ENCODE results near the gene IPO4. TPM values are rescaled to one million over a fixed set of nuclear protein-coding genes. Genes with fewer than 3 reads are reported as not detected.

Gene IPO4
- total RNA-seq, 4 donors from 2014 or later: 35.7 to 73.2 (median 55.4) TPM

DNA sequence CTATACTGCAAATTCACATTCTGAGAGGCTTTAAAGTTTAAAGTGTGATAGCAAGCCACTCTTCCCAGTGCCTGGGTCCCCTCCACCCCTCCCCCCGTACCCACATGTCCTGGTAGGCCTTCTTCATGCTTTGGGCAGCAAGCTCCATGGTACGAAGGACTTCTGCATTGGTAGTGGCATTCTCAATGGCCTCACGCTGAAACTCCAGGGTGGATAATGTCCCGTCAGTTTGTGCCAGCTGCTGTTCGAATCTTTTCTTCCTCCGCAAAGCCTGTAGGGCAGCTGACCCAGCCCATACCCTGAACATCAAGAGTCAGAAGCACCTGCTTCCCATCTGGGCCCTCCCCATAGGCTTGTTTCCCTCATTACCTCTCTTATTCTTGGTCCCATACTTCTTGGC lies 22.7 kb upstream of the IPO4 start:
- in situ Hi-C loops (cut with MboI; ENCODE audit: low sequenced_read_pairs in 4 of 4): no loop called here
- no peaks in the 10 kb centered on the region for H3K27me3 ChIP-seq
- ATAC-seq (no peak), DNase-seq (no peak)
- no peak overlapping the region for H3K4me3 ChIP-seq
- no peak overlapping the region for H3K27ac ChIP-seq
- no peaks in the 10 kb centered on the region for H3K9me3 ChIP-seq
- TF ChIP-seq, protein P1, sequence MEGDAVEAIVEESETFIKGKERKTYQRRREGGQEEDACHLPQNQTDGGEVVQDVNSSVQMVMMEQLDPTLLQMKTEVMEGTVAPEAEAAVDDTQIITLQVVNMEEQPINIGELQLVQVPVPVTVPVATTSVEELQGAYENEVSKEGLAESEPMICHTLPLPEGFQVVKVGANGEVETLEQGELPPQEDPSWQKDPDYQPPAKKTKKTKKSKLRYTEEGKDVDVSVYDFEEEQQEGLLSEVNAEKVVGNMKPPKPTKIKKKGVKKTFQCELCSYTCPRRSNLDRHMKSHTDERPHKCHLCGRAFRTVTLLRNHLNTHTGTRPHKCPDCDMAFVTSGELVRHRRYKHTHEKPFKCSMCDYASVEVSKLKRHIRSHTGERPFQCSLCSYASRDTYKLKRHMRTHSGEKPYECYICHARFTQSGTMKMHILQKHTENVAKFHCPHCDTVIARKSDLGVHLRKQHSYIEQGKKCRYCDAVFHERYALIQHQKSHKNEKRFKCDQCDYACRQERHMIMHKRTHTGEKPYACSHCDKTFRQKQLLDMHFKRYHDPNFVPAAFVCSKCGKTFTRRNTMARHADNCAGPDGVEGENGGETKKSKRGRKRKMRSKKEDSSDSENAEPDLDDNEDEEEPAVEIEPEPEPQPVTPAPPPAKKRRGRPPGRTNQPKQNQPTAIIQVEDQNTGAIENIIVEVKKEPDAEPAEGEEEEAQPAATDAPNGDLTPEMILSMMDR (IDR thresholded peaks at IDR 0.05 in 4 of 5, conservative IDR thresholded peaks at IDR 0.05 in 1 of 5): no peak
- no peak for TF ChIP-seq POLR2A (IDR thresholded peaks at IDR 0.05)
- peaks cover 5 to 50% of the 10 kb centered on the region in 2 donors for H3K36me3 ChIP-seq
- intact Hi-C loops (cut with DNase I; ENCODE audit: low total_unique reads): no loop called here
- peaks cover 28% of the 10 kb centered on the region in 2 donors for H3K4me1 ChIP-seq

DNA sequence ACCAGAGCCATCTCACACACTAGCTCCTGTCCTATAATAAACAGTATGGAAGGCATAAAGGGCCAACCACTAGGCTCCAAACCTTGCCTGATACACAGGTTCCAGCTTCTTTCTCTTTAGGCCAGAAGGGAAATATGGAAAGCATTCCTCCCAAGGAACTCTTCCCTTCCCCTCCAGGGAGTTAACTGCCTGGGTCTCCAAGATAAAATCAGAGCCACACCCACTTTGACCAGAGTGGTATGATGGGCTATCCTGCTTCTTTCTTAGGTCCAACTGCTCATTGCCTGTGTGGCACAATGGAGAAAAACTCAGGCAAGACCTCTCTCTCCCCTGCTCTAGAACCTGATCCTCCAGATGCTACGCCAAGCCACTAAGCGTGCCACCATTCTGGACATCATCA lies 19.0 kb upstream of the IPO4 start:
- peaks cover 7% of the 10 kb centered on the region in 2 donors for H3K4me1 ChIP-seq
- no peak for ATAC-seq
- no peak overlapping the region for H3K4me3 ChIP-seq
- intact Hi-C loops (cut with DNase I; ENCODE audit: low total_unique reads) (no loop called here), in situ Hi-C loops (cut with MboI; ENCODE audit: low sequenced_read_pairs in 4 of 4) (no loop called here)
- H3K27me3 ChIP-seq: no peaks in the 10 kb centered on the region
- H3K9me3 ChIP-seq: no peaks in the 10 kb centered on the region
- DNase-seq: no peak
- no peak overlapping the region for H3K27ac ChIP-seq
- TF ChIP-seq POLR2A (IDR thresholded peaks at IDR 0.05): no peak
- TF ChIP-seq, protein P1 (IDR thresholded peaks at IDR 0.05 in 4 of 5, conservative IDR thresholded peaks at IDR 0.05 in 1 of 5): no peak
- peaks cover 5 to 57% of the 10 kb centered on the region in 2 donors for H3K36me3 ChIP-seq

DNA sequence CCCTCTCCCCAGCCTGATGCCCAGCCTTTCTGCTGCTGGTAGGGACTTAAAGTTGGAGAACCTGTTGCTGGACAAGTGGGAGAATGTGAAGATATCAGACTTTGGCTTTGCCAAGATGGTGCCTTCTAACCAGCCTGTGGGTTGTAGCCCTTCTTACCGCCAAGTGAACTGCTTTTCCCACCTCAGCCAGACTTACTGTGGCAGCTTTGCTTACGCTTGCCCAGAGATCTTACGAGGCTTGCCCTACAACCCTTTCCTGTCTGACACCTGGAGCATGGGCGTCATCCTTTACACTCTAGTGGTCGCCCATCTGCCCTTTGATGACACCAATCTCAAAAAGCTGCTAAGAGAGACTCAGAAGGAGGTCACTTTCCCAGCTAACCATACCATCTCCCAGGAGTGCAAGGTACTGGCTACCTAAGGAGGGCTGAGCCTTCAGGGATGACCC lies 18.5 kb upstream of the IPO4 start:
- TF ChIP-seq, protein P1 (IDR thresholded peaks at IDR 0.05 in 4 of 5, conservative IDR thresholded peaks at IDR 0.05 in 1 of 5): no peak
- no peak for TF ChIP-seq POLR2A (IDR thresholded peaks at IDR 0.05)
- ATAC-seq: no peak
- no peak for DNase-seq
- peaks cover 5 to 57% of the 10 kb centered on the region in 2 donors for H3K36me3 ChIP-seq
- H3K4me1 ChIP-seq: peaks cover 2% of the 10 kb centered on the region in 2 donors
- no peak overlapping the region for H3K4me3 ChIP-seq
- intact Hi-C loops (cut with DNase I; ENCODE audit: low total_unique reads): no loop called here
- no peak overlapping the region for H3K27ac ChIP-seq
- no peaks in the 10 kb centered on the region for H3K27me3 ChIP-seq
- no peaks in the 10 kb centered on the region for H3K9me3 ChIP-seq
- in situ Hi-C loops (cut with MboI; ENCODE audit: low sequenced_read_pairs in 4 of 4): no loop called here

DNA sequence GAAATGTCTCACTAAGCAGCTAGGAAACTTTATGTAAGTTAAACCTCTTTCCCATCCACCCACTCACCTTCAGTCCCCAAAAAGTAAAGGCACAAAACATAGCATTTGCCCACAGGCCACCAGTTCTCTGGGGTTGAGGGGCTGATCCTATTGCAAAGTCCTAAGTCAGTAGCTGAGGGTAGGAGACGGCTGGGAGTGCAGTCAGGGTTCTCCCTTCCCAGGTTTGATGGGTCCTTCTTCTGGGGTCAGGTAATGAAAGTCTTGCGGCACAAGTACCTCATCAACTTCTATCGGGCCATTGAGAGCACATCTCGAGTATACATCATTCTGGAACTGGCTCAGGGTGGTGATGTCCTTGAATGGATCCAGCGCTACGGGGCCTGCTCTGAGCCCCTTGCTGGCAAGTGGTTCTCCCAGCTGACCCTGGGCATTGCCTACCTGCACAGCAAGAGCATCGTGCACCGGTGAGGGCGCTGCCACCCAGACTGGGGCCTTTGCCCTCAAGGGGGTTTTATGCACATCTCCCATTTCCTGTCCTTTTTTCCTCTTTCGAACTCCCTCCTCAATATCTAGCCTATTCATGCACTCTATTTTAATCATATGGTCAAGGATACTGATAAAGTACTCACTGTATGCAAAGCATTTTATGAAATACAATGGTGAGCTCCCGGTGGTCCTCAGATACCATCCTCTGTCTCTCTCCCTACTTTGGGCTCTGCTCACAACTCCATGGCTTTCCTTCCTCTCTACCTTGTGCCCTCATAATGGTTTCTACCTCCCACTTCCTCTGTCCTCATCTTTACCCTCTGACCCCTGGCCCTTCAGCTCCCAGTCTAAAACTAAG lies 17.9 kb upstream of the IPO4 start:
- Histone ChIP-seq H3K4me3 (no peak overlapping the region), H3K36me3 (peaks cover 5 to 55% of the 10 kb centered on the region in 2 donors), H3K27ac (no peak overlapping the region), H3K4me1 (no peaks in the 10 kb centered on the region), H3K9me3 (no peaks in the 10 kb centered on the region), H3K27me3 (no peaks in the 10 kb centered on the region)
- in situ Hi-C loops (cut with MboI; ENCODE audit: low sequenced_read_pairs in 4 of 4): no loop called here
- TF ChIP-seq, protein P1 (IDR thresholded peaks at IDR 0.05 in 4 of 5, conservative IDR thresholded peaks at IDR 0.05 in 1 of 5): no peak
- TF ChIP-seq POLR2A (IDR thresholded peaks at IDR 0.05): no peak
- no peak for DNase-seq
- ATAC-seq: no peak
- intact Hi-C loops (cut with DNase I; ENCODE audit: low total_unique reads): no loop called here
